Measurements from ENCODE around the gene NEMP2.
"Not testable (repeated sequence)": the region's sequence is repeated elsewhere in the genome, so short reads cannot be mapped to it uniquely, and the experiment has no call there.

Gene NEMP2

GRCh38 chr2:190524928-190525327 is 9.6 kb downstream of the NEMP2 start:
- FAIRE-seq = no peak

- FAIRE-seq = peak; percentile 31
Observed at GRCh38 chr2:190519975-190520767, 14.4 kb downstream of the NEMP2 start.

GRCh38 chr2:190517468-190517867 is 17.1 kb downstream of the NEMP2 start:
- FAIRE-seq = no peak

GRCh38 chr2:190515687-190516086 is 18.8 kb downstream of the NEMP2 start:
- no peak for FAIRE-seq

GRCh38 chr2:190514676-190515075 is 19.8 kb downstream of the NEMP2 start:
- FAIRE-seq = no peak

GRCh38 chr2:190513877-190514276 is 20.6 kb downstream of the NEMP2 start:
- FAIRE-seq = no peak

- FAIRE-seq = no peak
Observed at GRCh38 chr2:190512539-190513095, 21.9 kb downstream of the NEMP2 start.

- no peak for FAIRE-seq
Observed at GRCh38 chr2:190511104-190511503, 23.4 kb downstream of the NEMP2 start.

- not testable (repeated sequence) for FAIRE-seq
Observed at GRCh38 chr2:190509895-190510294, 24.6 kb downstream of the NEMP2 start.

GRCh38 chr2:190507135-190507534 is 27.4 kb downstream of the NEMP2 start:
- FAIRE-seq = no peak

- peak; percentile 57 for FAIRE-seq
Observed at GRCh38 chr2:190506666-190507065, 27.9 kb downstream of the NEMP2 start.

- no peak for FAIRE-seq
Observed at GRCh38 chr2:190505696-190506095, 28.8 kb downstream of the NEMP2 start.

- no peak for FAIRE-seq
Observed at GRCh38 chr2:190504912-190505311, 29.6 kb downstream of the NEMP2 start.

- FAIRE-seq = no peak
Observed at GRCh38 chr2:190503088-190503487, 31.4 kb downstream of the NEMP2 start.

- no peak for FAIRE-seq
Observed at GRCh38 chr2:190501702-190502407, 32.7 kb downstream of the NEMP2 start.

- FAIRE-seq = no peak
Observed at GRCh38 chr2:190501231-190501630, 33.3 kb downstream of the NEMP2 start.

GRCh38 chr2:190500054-190500502 is 34.4 kb downstream of the NEMP2 start:
- FAIRE-seq = no peak

- no peak for FAIRE-seq
Observed at GRCh38 chr2:190499273-190499672, 35.2 kb downstream of the NEMP2 start.

GRCh38 chr2:190497428-190497827 is 37.1 kb downstream of the NEMP2 start:
- no peak for FAIRE-seq

GRCh38 chr2:190494600-190495227 is 39.8 kb downstream of the NEMP2 start:
- FAIRE-seq = not testable (repeated sequence)

GRCh38 chr2:190493095-190493494 is 41.4 kb downstream of the NEMP2 start:
- no peak for FAIRE-seq

GRCh38 chr2:190490502-190490901 is 44.0 kb downstream of the NEMP2 start:
- FAIRE-seq = no peak

- no peak for FAIRE-seq
Observed at GRCh38 chr2:190489475-190489874, 45.0 kb downstream of the NEMP2 start.
